Neural progenitor cell (in vitro differentiated cells): ENCODE results near the gene RSU1. TPM values are rescaled to one million over a fixed set of nuclear protein-coding genes. Genes with fewer than 3 reads are reported as not detected.

Source experiments
- DNase-seq: peaks from one replicate; pipeline ENCODE4 v3.0.0-alpha.2; 2016; ENCODE audit warnings: low spot score
- H2AFZ ChIP-seq: fragments of 200-600 bp; sonication (generic); replicated peaks from 2 replicates; pipeline ENCODE4 v1.6.1; 2016; ENCODE audit warnings: antibody characterized with exemption
- H3F3A ChIP-seq: fragments of 200-600 bp; sonication (generic); 2 replicates; pipeline ENCODE4 v1.6.1; 2016; ENCODE audit warnings: antibody characterized with exemption, low read depth
- H3K27ac ChIP-seq: fragments of 200-600 bp; sonication (generic); 2 replicates; pipeline ENCODE4 v1.5.1; 2016; ENCODE audit warnings: mild to moderate bottlenecking
- H3K27me3 ChIP-seq: fragments of 200-600 bp; sonication (generic); 2 replicates; pipeline ENCODE4 v1.6.1; 2016; ENCODE audit warnings: mild to moderate bottlenecking, moderate library complexity
- H3K36me3 ChIP-seq: fragments of 200-600 bp; sonication (generic); 2 replicates; pipeline ENCODE4 v1.5.1; 2016
- H3K4me1 ChIP-seq: fragments of 200-600 bp; sonication (generic); 2 replicates; pipeline ENCODE4 v1.6.1; 2016; ENCODE audit warnings: mixed run types
- H3K4me2 ChIP-seq: fragments of 200-600 bp; sonication (generic); 2 replicates; pipeline ENCODE4 v1.6.1; 2016
- H3K4me3 ChIP-seq: fragments of 200-600 bp; sonication (generic); 2 replicates; pipeline ENCODE4 v1.5.1; 2016
- H3K79me2 ChIP-seq: fragments of 200-600 bp; sonication (generic); 2 replicates; pipeline ENCODE4 v1.6.1; 2016; ENCODE audit warnings: low read depth
- H3K9ac ChIP-seq: fragments of 200-600 bp; sonication (generic); 2 replicates; pipeline ENCODE4 v1.6.1; 2016
- H3K9me3 ChIP-seq: fragments of 200-600 bp; sonication (generic); 2 replicates; pipeline ENCODE4 v1.5.1; 2016; ENCODE audit warnings: low read depth
- H4K20me1 ChIP-seq: fragments of 200-600 bp; sonication (generic); 2 replicates; pipeline ENCODE4 v1.6.1; 2016; ENCODE audit warnings: low read depth
- H3K27ac Mint-ChIP-seq: 3 replicates; pipeline ENCODE4 v1.8.0; 2021; ENCODE audit warnings: mixed read lengths
- H3K27me3 Mint-ChIP-seq: 2 replicates; pipeline ENCODE4 v1.8.0; 2022; ENCODE audit warnings: low read depth, mild to moderate bottlenecking, inconsistent platforms, moderate library complexity, mixed read lengths; ENCODE audit not compliant: insufficient read depth
- H3K36me3 Mint-ChIP-seq: 3 replicates; pipeline ENCODE4 v1.8.0; 2021; ENCODE audit warnings: mixed read lengths
- H3K4me1 Mint-ChIP-seq: 3 replicates; pipeline ENCODE4 v1.8.0; 2021; ENCODE audit warnings: mixed read lengths
- H3K4me3 Mint-ChIP-seq: 3 replicates; pipeline ENCODE4 v1.8.0; 2021; ENCODE audit warnings: mild to moderate bottlenecking, moderate library complexity, mixed read lengths
- H3K9me3 Mint-ChIP-seq: 3 replicates; pipeline ENCODE4 v1.8.0; 2020; ENCODE audit warnings: mixed read lengths
- CTCF ChIP-seq: fragments of 200-600 bp; sonication (generic); IDR thresholded peaks from 2 replicates; pipeline ENCODE4 v1.5.1; 2017; ENCODE audit warnings: antibody characterized with exemption, mild to moderate bottlenecking
- EZH2 ChIP-seq: fragments of 200-600 bp; sonication (generic); IDR thresholded peaks from 2 replicates; pipeline ENCODE4 v1.6.1; 2017; ENCODE audit warnings: antibody characterized with exemption, mild to moderate bottlenecking, moderate library complexity
- EZH2phosphoT487 ChIP-seq: fragments of 200-600 bp; sonication (generic); IDR thresholded peaks from 2 replicates; pipeline ENCODE4 v1.6.1; 2017; ENCODE audit warnings: antibody characterized with exemption
- total RNA-seq: library from RNA; depleted of rRNA; stranded (reverse); fragments of >200 nt; gene quantifications from 2 replicates; pipeline ENCODE4 v1.2.3, GENCODE V29; 2015; ENCODE audit warnings: low replicate concordance

The RSU1 gene
- total RNA-seq, 1 donor from 2014 or later = 9.6 TPM

- Mint-ChIP-seq H3K9me3 (peaks cover 2% of the 10 kb centered on the region), H3K27ac (no peak overlapping the region), H3K4me1 (no peaks in the 10 kb centered on the region), H3K27me3 (peaks cover 5% of the 10 kb centered on the region), H3K36me3 (peaks cover 1% of the 10 kb centered on the region), H3K4me3 (no peak overlapping the region)
- no peak for TF ChIP-seq CTCF
- no peak for TF ChIP-seq EZH2phosphoT487
- no peak for TF ChIP-seq EZH2
- no peak for DNase-seq
- no peaks in the 10 kb centered on the region for H3K79me2 ChIP-seq
- peaks cover 5% of the 10 kb centered on the region for H3K4me1 ChIP-seq
- no peaks in the 10 kb centered on the region for H3K9me3 ChIP-seq
- H3K9ac ChIP-seq = no peak overlapping the region
- H3K36me3 ChIP-seq = no peaks in the 10 kb centered on the region
- H3K27ac ChIP-seq = no peak overlapping the region
- H3F3A ChIP-seq = no peaks in the 10 kb centered on the region
- no peak overlapping the region for H2AFZ ChIP-seq
- no peak overlapping the region for H3K4me2 ChIP-seq
- H4K20me1 ChIP-seq = peaks cover 7% of the 10 kb centered on the region
- H3K4me3 ChIP-seq = no peak overlapping the region
- no peaks in the 10 kb centered on the region for H3K27me3 ChIP-seq
These were observed 143.8 kb downstream of the RSU1 start for GRCh38 chr10:16673443-16673842.

GRCh38 chr10:16663444-16663843 is 153.8 kb downstream of the RSU1 start:
- Histone ChIP-seq H3K4me1 (no peaks in the 10 kb centered on the region), H3K9ac (no peak overlapping the region), H3K27me3 (no peaks in the 10 kb centered on the region), H3K4me2 (no peak overlapping the region), H3K27ac (no peak overlapping the region), H3K9me3 (no peaks in the 10 kb centered on the region), H3K4me3 (no peak overlapping the region), H3K79me2 (no peaks in the 10 kb centered on the region), H4K20me1 (peaks cover 3% of the 10 kb centered on the region), H3F3A (no peaks in the 10 kb centered on the region), H2AFZ (no peak overlapping the region), H3K36me3 (no peaks in the 10 kb centered on the region)
- H3K27ac Mint-ChIP-seq = no peak overlapping the region
- no peak for DNase-seq
- H3K36me3 Mint-ChIP-seq = no peaks in the 10 kb centered on the region
- no peaks in the 10 kb centered on the region for H3K4me1 Mint-ChIP-seq
- TF ChIP-seq CTCF = no peak
- TF ChIP-seq EZH2phosphoT487 = no peak
- no peak for TF ChIP-seq EZH2
- H3K27me3 Mint-ChIP-seq = peaks cover 2% of the 10 kb centered on the region
- no peak overlapping the region for H3K4me3 Mint-ChIP-seq
- H3K9me3 Mint-ChIP-seq = no peaks in the 10 kb centered on the region

- no peaks in the 10 kb centered on the region for H3K79me2 ChIP-seq
- H3K36me3 ChIP-seq = no peaks in the 10 kb centered on the region
- peaks cover 3% of the 10 kb centered on the region for H4K20me1 ChIP-seq
- no peak overlapping the region for H3K27ac ChIP-seq
- H3K4me1 Mint-ChIP-seq = no peaks in the 10 kb centered on the region
- no peak for DNase-seq
- TF ChIP-seq EZH2phosphoT487 (no peak), EZH2 (no peak), CTCF (no peak)
- H3K4me1 ChIP-seq = no peaks in the 10 kb centered on the region
- no peak overlapping the region for H3K4me3 ChIP-seq
- no peak overlapping the region for H3K4me2 ChIP-seq
- H3K27me3 ChIP-seq = no peaks in the 10 kb centered on the region
- H3K27ac Mint-ChIP-seq = no peak overlapping the region
- no peak overlapping the region for H2AFZ ChIP-seq
- no peaks in the 10 kb centered on the region for H3K36me3 Mint-ChIP-seq
- no peaks in the 10 kb centered on the region for H3K9me3 ChIP-seq
- no peak overlapping the region for H3K9ac ChIP-seq
- H3K4me3 Mint-ChIP-seq = no peak overlapping the region
- H3F3A ChIP-seq = no peaks in the 10 kb centered on the region
- peaks cover 2% of the 10 kb centered on the region for H3K27me3 Mint-ChIP-seq
- no peaks in the 10 kb centered on the region for H3K9me3 Mint-ChIP-seq
These were observed 154.3 kb downstream of the RSU1 start for GRCh38 chr10:16662923-16663322.
